SK-N-SH (cell line): Measurements from ENCODE around the gene FBP1. TPM values are rescaled to one million over a fixed set of nuclear protein-coding genes. Genes with fewer than 3 reads are reported as not detected.
A peak's percentile ranks its signal among the peaks of the same experiment; 100 is the strongest.

Experiments used
- CTCF ChIA-PET: fragments of 300-600, 350-600 bp; formaldehyde crosslinking; extraction: SDS; loops from one replicate; lab custom pipeline; 2021; lab: Yijun Ruan, JAX
- POLR2A ChIA-PET: fragments of 350-600 bp; sonication (Branson Sonifier 250); formaldehyde crosslinking; extraction: SDS; loops from one replicate; lab custom pipeline; 2020; ENCODE audit warnings: antibody characterized with exemption, inconsistent platforms; lab: Yijun Ruan, JAX
- DNase-seq: peaks from one replicate; pipeline ENCODE4 v3.0.0; 2012
- H2AFZ ChIP-seq: fragments of 200-600 bp; sonication (generic); 2 replicates; pipeline ENCODE4 v1.8.1; 2016; ENCODE audit warnings: antibody characterized with exemption, mild to moderate bottlenecking, low read depth
- H3F3A ChIP-seq: fragments of 200-600 bp; sonication (generic); replicated peaks from 2 replicates; pipeline ENCODE3; 2016; ENCODE audit warnings: antibody characterized with exemption, mild to moderate bottlenecking; ENCODE audit not compliant: insufficient read depth
- H3K27ac ChIP-seq, 2 experiments: fragments of 200-500 bp in 1 of 2; fragments of 200-600 bp in 1 of 2; sonication (Bioruptor generic) in 1 of 2; sonication (generic), shearing (Covaris generic) in 1 of 2; 2 replicates each; pipeline versions ENCODE4 v1.5.1 to v1.6.1; 2014 to 2016; ENCODE audit warnings: low read depth in 2 of 2, inconsistent platforms in 1 of 2, low read length in 1 of 2, mild to moderate bottlenecking in 1 of 2, mixed read lengths in 1 of 2
- H3K27me3 ChIP-seq: fragments of 200-600 bp; sonication (generic), shearing (Covaris generic); 2 replicates; pipeline ENCODE4 v1.6.1; 2016; ENCODE audit warnings: mixed run types; ENCODE audit not compliant: insufficient read depth
- H3K36me3 ChIP-seq, 2 experiments: fragments of 200-500 bp in 1 of 2; fragments of 200-600 bp in 1 of 2; sonication (Bioruptor generic) in 1 of 2; sonication (generic) in 1 of 2; replicated peaks in 1 of 2; 2 replicates each; pipeline versions ENCODE3 to v1.5.1; 2014 to 2016; ENCODE audit warnings: low read length in 1 of 2, mild to moderate bottlenecking in 1 of 2; ENCODE audit not compliant: insufficient read depth in 2 of 2, control insufficient read depth in 1 of 2
- H3K4me1 ChIP-seq, 2 experiments: fragments of 200-500 bp in 1 of 2; fragments of 200-600 bp in 1 of 2; sonication (Bioruptor generic) in 1 of 2; sonication (generic), shearing (Covaris generic) in 1 of 2; 2 replicates each; pipeline versions ENCODE4 v1.5.1 to v1.6.1; 2014 to 2016; ENCODE audit warnings: low read depth in 1 of 2, low read length in 1 of 2, mixed run types in 1 of 2; ENCODE audit not compliant: insufficient read depth in 2 of 2, control insufficient read depth in 1 of 2
- H3K4me2 ChIP-seq: fragments of 200-600 bp; sonication (generic), shearing (Covaris generic); 2 replicates; pipeline ENCODE4 v1.6.1; 2017; ENCODE audit warnings: mixed run types
- H3K4me3 ChIP-seq, 2 experiments: fragments of 200-500 bp in 1 of 2; fragments of 200-600 bp in 1 of 2; sonication (Bioruptor generic) in 1 of 2; sonication (generic), shearing (Covaris generic) in 1 of 2; 2 replicates each; pipeline versions ENCODE4 v1.5.1 to v1.8.1; 2014 to 2016; ENCODE audit warnings: low read depth in 2 of 2, inconsistent platforms in 1 of 2, low read length in 1 of 2, mild to moderate bottlenecking in 1 of 2, mixed read lengths in 1 of 2, moderate library complexity in 1 of 2
- H3K79me2 ChIP-seq: fragments of 200-600 bp; sonication (generic); 2 replicates; pipeline ENCODE4 v1.8.1; 2017; ENCODE audit warnings: mild to moderate bottlenecking; ENCODE audit not compliant: insufficient read depth
- H3K9ac ChIP-seq: fragments of 200-600 bp; sonication (generic); 2 replicates; pipeline ENCODE4 v1.6.1; 2017; ENCODE audit warnings: mixed run types
- H3K9me2 ChIP-seq: fragments of 200-600 bp; sonication (generic); 2 replicates; pipeline ENCODE4 v1.6.1; 2017; ENCODE audit warnings: mixed run types
- H3K9me3 ChIP-seq: fragments of 200-600 bp; sonication (generic); 2 replicates; pipeline ENCODE4 v1.6.1; 2017; ENCODE audit warnings: mixed run types, mild to moderate bottlenecking, moderate library complexity
- H4K20me1 ChIP-seq: fragments of 200-600 bp; sonication (generic); 2 replicates; pipeline ENCODE4 v1.6.1; 2017; ENCODE audit warnings: mild to moderate bottlenecking, mixed run types; ENCODE audit not compliant: insufficient read depth
- CHD2 ChIP-seq: fragments of 150-350 bp; IDR thresholded peaks from 2 replicates; pipeline ENCODE4 v1.6.1; 2018; ENCODE audit warnings: low read length; ENCODE audit not compliant: partially characterized antibody
- IRF3 ChIP-seq: fragments of 150-350 bp; IDR thresholded peaks from 2 replicates; pipeline ENCODE4 v1.6.1; 2016; ENCODE audit warnings: mild to moderate bottlenecking, low read depth, low read length
- JUND ChIP-seq: IDR thresholded peaks from 2 replicates; pipeline ENCODE4 v1.4.0; 2012
- MEF2A ChIP-seq: IDR thresholded peaks from 2 replicates; pipeline ENCODE4 v1.4.0; 2012; ENCODE audit warnings: low read depth, borderline replicate concordance
- NFIC ChIP-seq: IDR thresholded peaks from 2 replicates; pipeline ENCODE4 v1.4.0; 2012; ENCODE audit warnings: borderline replicate concordance
- POLR2AphosphoS5 ChIP-seq: IDR thresholded peaks from 2 replicates; pipeline ENCODE4 v1.6.1; 2012; ENCODE audit warnings: low read depth, low read length
- RAD21 ChIP-seq: IDR thresholded peaks from 2 replicates; pipeline ENCODE4 v1.6.1; 2012; ENCODE audit warnings: mild to moderate bottlenecking, low read length
- RXRA ChIP-seq: IDR thresholded peaks from 2 replicates; pipeline ENCODE4 v1.4.0; 2012; ENCODE audit warnings: low read depth, mild to moderate bottlenecking, borderline replicate concordance
- TAF1 ChIP-seq: IDR thresholded peaks from 2 replicates; pipeline ENCODE4 v1.6.1; 2012; ENCODE audit warnings: low read depth, mild to moderate bottlenecking, low read length, moderate library complexity, borderline replicate concordance
- ZBTB33 ChIP-seq: IDR thresholded peaks from 2 replicates; pipeline ENCODE4 v1.4.0; 2012; ENCODE audit warnings: low read depth, borderline replicate concordance
- WGBS: methylation state at CpG from one replicate; pipeline ENCODE4 v1.1.6; 2017; ENCODE audit warnings: low lambda C conversion rate; 5-methylcytosine and 5-hydroxymethylcytosine counted together
- polyA plus RNA-seq, 3 experiments: library from polyadenylated mRNA; depleted of rRNA; stranded (reverse); fragments of >200 nt; gene quantifications; 2 replicates each; pipeline ENCODE4 v1.2.3, GENCODE V29; 2012

FBP1 gene
- polyA plus RNA-seq, 1 of the 3 experiments (the other 2 are of a cell fraction): not detected

- TF ChIP-seq TAF1 (peak; percentile 42; the same call in 1 of the 2 replicates), IRF3 (no peak), JUND (no peak), POLR2AphosphoS5 (no peak), RXRA (no peak), ZBTB33 (no peak), RAD21 (peak; percentile 94)
Observed at GRCh38 chr9:94681508-94681907, 42.2 kb upstream of the FBP1 start (continued).

- peak overlapping the region in 1 of 2 experiments; percentile 76; a peak in 2 of 4 replicates for H3K27ac ChIP-seq
- H3F3A ChIP-seq: no peaks in the 10 kb centered on the region
- H3K4me1 ChIP-seq: peaks cover 0 to 35% of the 10 kb centered on the region in 2 experiments; a peak in 1 of 4 replicates
- H2AFZ ChIP-seq: 0 out of 2 replicates have a peak overlapping the region, but pooled peaks have one; percentile 26
- H4K20me1 ChIP-seq: no peaks in the 10 kb centered on the region
- DNase-seq: no peak
- H3K9me2 ChIP-seq: no peaks in the 10 kb centered on the region
- H3K79me2 ChIP-seq: no peaks in the 10 kb centered on the region
- no peak overlapping the region for H3K4me3 ChIP-seq
- ChIA-PET POLR2A (interaction anchor here (1.0 to 1.6 kb wide), 7 partner anchors 12 to 446 kb away, joined by 3 to 8 read pairs (median 4); no protein-coding TSS in a partner anchor), CTCF (interaction anchor here (0.6 to 11.3 kb wide), 54 partner anchors 8 to 1538 kb away, joined by 3 to 229 read pairs (median 6); partner anchors contain the start of gene AOPEP)
- no peaks in the 10 kb centered on the region for H3K36me3 ChIP-seq
- no peaks in the 10 kb centered on the region for H3K27me3 ChIP-seq
- H3K4me2 ChIP-seq: no peak overlapping the region
- 26% methylated on average over 2 of the region's 2 CpGs for WGBS
- no peak for TF ChIP-seq IRF3
- no peak for TF ChIP-seq NFIC
- H3K9me3 ChIP-seq: no peaks in the 10 kb centered on the region
- no peak overlapping the region for H3K9ac ChIP-seq
Observed at GRCh38 chr9:94680621-94681020, 41.3 kb upstream of the FBP1 start.

GRCh38 chr9:94680020-94680419 is 40.7 kb upstream of the FBP1 start:
- Histone ChIP-seq H3F3A (peaks cover 2% of the 10 kb centered on the region), H3K36me3 (no peaks in the 10 kb centered on the region), H3K4me3 (no peak overlapping the region), H3K4me2 (no peak overlapping the region), H2AFZ (no peak overlapping the region), H3K9ac (no peak overlapping the region), H3K79me2 (no peaks in the 10 kb centered on the region), H3K9me2 (no peaks in the 10 kb centered on the region), H3K9me3 (no peaks in the 10 kb centered on the region), H3K27ac (peak overlapping the region in 1 of 2 experiments; percentile 29; a peak in 1 of 4 replicates), H4K20me1 (no peaks in the 10 kb centered on the region), H3K4me1 (peaks cover 6 to 35% of the 10 kb centered on the region in 2 experiments; a peak in 1 of 4 replicates), H3K27me3 (no peaks in the 10 kb centered on the region)
- 90% methylated on average over 1 of the region's 1 CpG for WGBS
- POLR2A ChIA-PET: interaction anchor here (1.1 to 1.3 kb wide), 2 partner anchors 26 to 102 kb away, joined by 3 to 4 read pairs; no protein-coding TSS in a partner anchor
- no peak for DNase-seq
- CTCF ChIA-PET: interaction anchor here (0.8 to 11.3 kb wide), 20 partner anchors 8 to 588 kb away, joined by 3 to 229 read pairs (median 7); no protein-coding TSS in a partner anchor
- no peak for TF ChIP-seq MEF2A
- TF ChIP-seq CHD2: no peak
